ENCODE measurements around the gene TCOF1.

TCOF1 gene

GRCh38 chr5:150364004-150364403, 6.5 kb downstream of the TCOF1 start:
- peaks cover 14% of the 10 kb centered on the region for H3K79me2 ChIP-seq (ENCODE audit: insufficient read depth, low read depth)

GRCh38 chr5:150368526-150368925, 11.0 kb downstream of the TCOF1 start:
- Histone ChIP-seq H3K36me3 (ENCODE audit: insufficient read depth) (peaks cover 9% of the 10 kb centered on the region; the same call in 1 of the 2 replicates), H3K4me2 (no peak overlapping the region), H3K27ac (no peak overlapping the region)

More at GRCh38 chr5:150364004-150364403, 6.5 kb downstream of the TCOF1 start:
- Histone ChIP-seq H3K4me3 (IDR thresholded peaks at IDR 0.05; ENCODE audit: insufficient read depth, low read depth, low read length) (no peak overlapping the region), H3K36me3 (ENCODE audit: insufficient read depth) (peaks cover 9% of the 10 kb centered on the region; the same call in 1 of the 2 replicates), H4K20me1 (ENCODE audit: insufficient read depth) (no peaks in the 10 kb centered on the region), H3K4me1 (ENCODE audit: low read depth, poor library complexity, severe bottlenecking) (no peaks in the 10 kb centered on the region), H3K27ac (no peak overlapping the region), H3K27me3 (ENCODE audit: insufficient read depth, low read depth) (no peaks in the 10 kb centered on the region), H2AFZ (ENCODE audit: low read depth) (no peak overlapping the region), H3K9ac (no peak overlapping the region), H3K4me2 (no peak overlapping the region)
- TF ChIP-seq CTCF (conservative IDR thresholded peaks at IDR 0.05; ENCODE audit: low read depth, low read length), result no peak

GRCh38 chr5:150372639-150373038, 15.1 kb downstream of the TCOF1 start:
- peaks cover 4% of the 10 kb centered on the region; the same call in 1 of the 2 replicates for H3K36me3 ChIP-seq (ENCODE audit: insufficient read depth)

More at GRCh38 chr5:150368526-150368925, 11.0 kb downstream of the TCOF1 start:
- Histone ChIP-seq H3K4me1 (ENCODE audit: low read depth, poor library complexity, severe bottlenecking) (no peaks in the 10 kb centered on the region), H3K27me3 (ENCODE audit: insufficient read depth, low read depth) (no peaks in the 10 kb centered on the region), H2AFZ (ENCODE audit: low read depth) (no peak overlapping the region), H4K20me1 (ENCODE audit: insufficient read depth) (no peaks in the 10 kb centered on the region), H3K79me2 (ENCODE audit: insufficient read depth, low read depth) (no peaks in the 10 kb centered on the region), H3K9ac (no peak overlapping the region), H3K4me3 (IDR thresholded peaks at IDR 0.05; ENCODE audit: insufficient read depth, low read depth, low read length) (no peak overlapping the region)
- no peak for TF ChIP-seq CTCF (conservative IDR thresholded peaks at IDR 0.05; ENCODE audit: low read depth, low read length)

GRCh38 chr5:150374651-150375050, 17.2 kb downstream of the TCOF1 start:
- no peaks in the 10 kb centered on the region for H3K4me1 ChIP-seq (ENCODE audit: low read depth, poor library complexity, severe bottlenecking)
- TF ChIP-seq CTCF (conservative IDR thresholded peaks at IDR 0.05; ENCODE audit: low read depth, low read length), result no peak
- H3K79me2 ChIP-seq (ENCODE audit: insufficient read depth, low read depth), result no peaks in the 10 kb centered on the region
- no peak overlapping the region for H3K4me3 ChIP-seq (IDR thresholded peaks at IDR 0.05; ENCODE audit: insufficient read depth, low read depth, low read length)
- H2AFZ ChIP-seq (ENCODE audit: low read depth), result no peak overlapping the region
- no peaks in the 10 kb centered on the region for H3K27me3 ChIP-seq (ENCODE audit: insufficient read depth, low read depth)
- no peaks in the 10 kb centered on the region for H4K20me1 ChIP-seq (ENCODE audit: insufficient read depth)
- H3K27ac ChIP-seq, result no peak overlapping the region
- peaks cover 2% of the 10 kb centered on the region; the same call in 1 of the 2 replicates for H3K36me3 ChIP-seq (ENCODE audit: insufficient read depth)
- no peak overlapping the region for H3K9ac ChIP-seq
- H3K4me2 ChIP-seq, result no peak overlapping the region

More at GRCh38 chr5:150372639-150373038, 15.1 kb downstream of the TCOF1 start:
- no peak overlapping the region for H3K4me3 ChIP-seq (IDR thresholded peaks at IDR 0.05; ENCODE audit: insufficient read depth, low read depth, low read length)
- no peak overlapping the region for H3K27ac ChIP-seq
- no peaks in the 10 kb centered on the region for H3K79me2 ChIP-seq (ENCODE audit: insufficient read depth, low read depth)
- H4K20me1 ChIP-seq (ENCODE audit: insufficient read depth), result no peaks in the 10 kb centered on the region
- no peaks in the 10 kb centered on the region for H3K4me1 ChIP-seq (ENCODE audit: low read depth, poor library complexity, severe bottlenecking)
- no peak overlapping the region for H3K4me2 ChIP-seq
- no peaks in the 10 kb centered on the region for H3K27me3 ChIP-seq (ENCODE audit: insufficient read depth, low read depth)
- TF ChIP-seq CTCF (conservative IDR thresholded peaks at IDR 0.05; ENCODE audit: low read depth, low read length), result no peak
- no peak overlapping the region for H3K9ac ChIP-seq
- no peak overlapping the region for H2AFZ ChIP-seq (ENCODE audit: low read depth)

Data from KMS-11 (cell line).